ES-I3 (cell line): ENCODE measurements around the gene LDLRAD1.
"Not testable (repeated sequence)": the region's sequence is repeated elsewhere in the genome, so short reads cannot be mapped to it uniquely, and the experiment has no call there.

Source experiments
- H3K36me3 ChIP-seq: 2 replicates; pipeline ENCODE4 v1.6.1; 2013; ENCODE audit warnings: mild to moderate bottlenecking, low read length, control low read depth, moderate library complexity; ENCODE audit not compliant: insufficient read depth
- H3K4me1 ChIP-seq: 2 replicates; pipeline ENCODE4 v1.6.1; 2013; ENCODE audit warnings: mild to moderate bottlenecking, control low read depth, low read length; ENCODE audit not compliant: insufficient read depth
- H3K9ac ChIP-seq: 2 replicates; pipeline ENCODE4 v1.6.1; 2013; ENCODE audit warnings: low read depth, mild to moderate bottlenecking, low read length, moderate library complexity
- H3K9me3 ChIP-seq: 2 replicates; pipeline ENCODE4 v1.6.1; 2013; ENCODE audit warnings: mild to moderate bottlenecking, low read length, moderate library complexity; ENCODE audit not compliant: control insufficient read depth, insufficient read depth

Gene LDLRAD1

GRCh38 chr1:54028306-54029251 is 10.6 kb upstream of the LDLRAD1 start:
- H3K4me1 ChIP-seq: no peaks in the 10 kb centered on the region
- H3K36me3 ChIP-seq: no peaks in the 10 kb centered on the region; the same call in 1 of the 2 replicates
- H3K9me3 ChIP-seq: no peaks in the 10 kb centered on the region
- no peak overlapping the region for H3K9ac ChIP-seq

GRCh38 chr1:54027848-54028247 is 9.9 kb upstream of the LDLRAD1 start:
- Histone ChIP-seq H3K9ac (no peak overlapping the region), H3K36me3 (no peaks in the 10 kb centered on the region; the same call in 1 of the 2 replicates), H3K4me1 (no peaks in the 10 kb centered on the region), H3K9me3 (no peaks in the 10 kb centered on the region)

- not testable (repeated sequence) for H3K9ac ChIP-seq, H3K4me1 ChIP-seq, H3K36me3 ChIP-seq
These were observed 6.8 kb upstream of the LDLRAD1 start for GRCh38 chr1:54024811-54025210.

GRCh38 chr1:54024358-54024757 is 6.4 kb upstream of the LDLRAD1 start:
- Histone ChIP-seq H3K36me3 (no peaks in the 10 kb centered on the region), H3K9me3 (no peaks in the 10 kb centered on the region), H3K4me1 (no peaks in the 10 kb centered on the region), H3K9ac (no peak overlapping the region)

More at GRCh38 chr1:54024811-54025210, 6.8 kb upstream of the LDLRAD1 start:
- not testable (repeated sequence) for H3K9me3 ChIP-seq

- not testable (repeated sequence) for H3K9ac ChIP-seq, H3K9me3 ChIP-seq, H3K4me1 ChIP-seq, H3K36me3 ChIP-seq
These were observed 1.7 kb upstream of the LDLRAD1 start for GRCh38 chr1:54019562-54020176.

GRCh38 chr1:54018635-54019034 is 649 bp upstream of the LDLRAD1 start:
- Histone ChIP-seq H3K4me1 (peaks cover 3% of the 10 kb centered on the region; the same call in 1 of the 2 replicates), H3K9me3 (no peaks in the 10 kb centered on the region), H3K9ac (no peak overlapping the region), H3K36me3 (no peaks in the 10 kb centered on the region)

- peaks cover 3% of the 10 kb centered on the region; the same call in 1 of the 2 replicates for H3K4me1 ChIP-seq
- no peak overlapping the region for H3K9ac ChIP-seq
- H3K36me3 ChIP-seq: no peaks in the 10 kb centered on the region
- H3K9me3 ChIP-seq: no peaks in the 10 kb centered on the region
These were observed 1.4 kb downstream of the LDLRAD1 start for GRCh38 chr1:54016343-54017282.

GRCh38 chr1:54014009-54014629 is 3.9 kb downstream of the LDLRAD1 start:
- Histone ChIP-seq H3K4me1 (peaks cover 3% of the 10 kb centered on the region; the same call in 1 of the 2 replicates), H3K9ac (no peak overlapping the region), H3K36me3 (no peaks in the 10 kb centered on the region), H3K9me3 (no peaks in the 10 kb centered on the region)

- H3K9ac ChIP-seq: no peak overlapping the region
- H3K36me3 ChIP-seq: no peaks in the 10 kb centered on the region
- H3K4me1 ChIP-seq: peaks cover 3% of the 10 kb centered on the region; the same call in 1 of the 2 replicates
- H3K9me3 ChIP-seq: no peaks in the 10 kb centered on the region
These were observed 4.5 kb downstream of the LDLRAD1 start for GRCh38 chr1:54013393-54014008.

GRCh38 chr1:54012863-54013262 is 5.1 kb downstream of the LDLRAD1 start:
- Histone ChIP-seq H3K9ac (no peak overlapping the region), H3K36me3 (no peaks in the 10 kb centered on the region), H3K9me3 (no peaks in the 10 kb centered on the region), H3K4me1 (peaks cover 3% of the 10 kb centered on the region; the same call in 1 of the 2 replicates)

GRCh38 chr1:54012008-54012325 is 6.0 kb downstream of the LDLRAD1 start:
- Histone ChIP-seq H3K9ac (no peak overlapping the region), H3K36me3 (no peaks in the 10 kb centered on the region), H3K4me1 (no peaks in the 10 kb centered on the region), H3K9me3 (no peaks in the 10 kb centered on the region)

GRCh38 chr1:54011316-54012007 is 6.5 kb downstream of the LDLRAD1 start:
- H3K9ac ChIP-seq: no peak overlapping the region
- H3K9me3 ChIP-seq: no peaks in the 10 kb centered on the region
- H3K4me1 ChIP-seq: no peaks in the 10 kb centered on the region
- no peaks in the 10 kb centered on the region for H3K36me3 ChIP-seq

GRCh38 chr1:54010415-54011117 is 7.4 kb downstream of the LDLRAD1 start:
- Histone ChIP-seq H3K36me3 (no peaks in the 10 kb centered on the region), H3K9ac (no peak overlapping the region), H3K9me3 (no peaks in the 10 kb centered on the region), H3K4me1 (no peaks in the 10 kb centered on the region)
